ENCODE results near the gene PTPRE. TPM values are rescaled to one million over a fixed set of nuclear protein-coding genes. Genes with fewer than 3 reads are reported as not detected.

The PTPRE gene
- total RNA-seq, 1 donor from 2014 or later = 0.21 TPM

- H2AFZ ChIP-seq (replicated peaks) = no peak overlapping the region
- no peaks in the 10 kb centered on the region for H3K79me2 ChIP-seq (ENCODE audit: low read depth)
- peaks cover 2% of the 10 kb centered on the region for H3K9me3 Mint-ChIP-seq
- H3K4me1 ChIP-seq = peaks cover 3% of the 10 kb centered on the region
- H3K36me3 ChIP-seq = no peaks in the 10 kb centered on the region
- no peak overlapping the region for H3K9ac ChIP-seq
- H3K9me3 ChIP-seq (ENCODE audit: low read depth) = no peaks in the 10 kb centered on the region
- peaks cover 2% of the 10 kb centered on the region for H3K27me3 Mint-ChIP-seq (ENCODE audit: insufficient read depth, low read depth)
- no peaks in the 10 kb centered on the region for H4K20me1 ChIP-seq (ENCODE audit: low read depth)
- no peak overlapping the region for H3K27ac Mint-ChIP-seq
- H3K36me3 Mint-ChIP-seq = no peaks in the 10 kb centered on the region
- no peaks in the 10 kb centered on the region for H3K4me1 Mint-ChIP-seq
- H3K4me3 Mint-ChIP-seq = no peak overlapping the region
- H3K27me3 ChIP-seq = no peaks in the 10 kb centered on the region
- H3F3A ChIP-seq (ENCODE audit: low read depth) = no peaks in the 10 kb centered on the region
- no peak for TF ChIP-seq CTCF (IDR thresholded peaks at IDR 0.05)
- TF ChIP-seq EZH2 (IDR thresholded peaks at IDR 0.05) = no peak
- TF ChIP-seq EZH2phosphoT487 (IDR thresholded peaks at IDR 0.05) = no peak
- no peak overlapping the region for H3K4me3 ChIP-seq
- DNase-seq (ENCODE audit: low spot score) = no peak
- H3K27ac ChIP-seq = no peak overlapping the region
- H3K4me2 ChIP-seq = no peak overlapping the region
Observed at GRCh38 chr10:127949831-127950230, 42.9 kb downstream of the PTPRE start.

GRCh38 chr10:127951861-127952574 is 45.1 kb downstream of the PTPRE start:
- H3K36me3 Mint-ChIP-seq = no peaks in the 10 kb centered on the region
- H4K20me1 ChIP-seq (ENCODE audit: low read depth) = no peaks in the 10 kb centered on the region
- H3K27me3 ChIP-seq = no peaks in the 10 kb centered on the region
- H3K4me1 Mint-ChIP-seq = no peaks in the 10 kb centered on the region
- peaks cover 3% of the 10 kb centered on the region for H3K4me1 ChIP-seq
- no peaks in the 10 kb centered on the region for H3K36me3 ChIP-seq
- no peaks in the 10 kb centered on the region for H3K79me2 ChIP-seq (ENCODE audit: low read depth)
- no peak for DNase-seq (ENCODE audit: low spot score)
- H3K9me3 Mint-ChIP-seq = peaks cover 2% of the 10 kb centered on the region
- H3K4me3 ChIP-seq = no peak overlapping the region
- H3K27ac ChIP-seq = no peak overlapping the region
- no peak overlapping the region for H3K27ac Mint-ChIP-seq
- H3K9ac ChIP-seq = no peak overlapping the region
- no peak overlapping the region for H3K4me3 Mint-ChIP-seq
- TF ChIP-seq CTCF (IDR thresholded peaks at IDR 0.05) (no peak), EZH2 (IDR thresholded peaks at IDR 0.05) (no peak), EZH2phosphoT487 (IDR thresholded peaks at IDR 0.05) (no peak)
- H3K27me3 Mint-ChIP-seq (ENCODE audit: insufficient read depth, low read depth) = peaks cover 2% of the 10 kb centered on the region
- H3K9me3 ChIP-seq (ENCODE audit: low read depth) = no peaks in the 10 kb centered on the region
- H3K4me2 ChIP-seq = no peak overlapping the region
- no peak overlapping the region for H2AFZ ChIP-seq (replicated peaks)
- no peaks in the 10 kb centered on the region for H3F3A ChIP-seq (ENCODE audit: low read depth)

GRCh38 chr10:127952575-127952869 is 45.6 kb downstream of the PTPRE start:
- Mint-ChIP-seq H3K4me1 (no peaks in the 10 kb centered on the region), H3K27ac (no peak overlapping the region), H3K9me3 (peaks cover 2% of the 10 kb centered on the region), H3K4me3 (no peak overlapping the region), H3K27me3 (ENCODE audit: insufficient read depth, low read depth) (peaks cover 2% of the 10 kb centered on the region), H3K36me3 (no peaks in the 10 kb centered on the region)
- DNase-seq (ENCODE audit: low spot score) = no peak
- H2AFZ ChIP-seq (replicated peaks) = no peak overlapping the region
- H3K9me3 ChIP-seq (ENCODE audit: low read depth) = no peaks in the 10 kb centered on the region
- no peaks in the 10 kb centered on the region for H3K27me3 ChIP-seq
- H3K4me3 ChIP-seq = no peak overlapping the region
- no peak overlapping the region for H3K9ac ChIP-seq
- no peaks in the 10 kb centered on the region for H3F3A ChIP-seq (ENCODE audit: low read depth)
- H3K4me1 ChIP-seq = peaks cover 3% of the 10 kb centered on the region
- no peaks in the 10 kb centered on the region for H3K36me3 ChIP-seq
- no peaks in the 10 kb centered on the region for H4K20me1 ChIP-seq (ENCODE audit: low read depth)
- TF ChIP-seq CTCF (IDR thresholded peaks at IDR 0.05) (no peak), EZH2 (IDR thresholded peaks at IDR 0.05) (no peak), EZH2phosphoT487 (IDR thresholded peaks at IDR 0.05) (no peak)
- H3K27ac ChIP-seq = no peak overlapping the region
- no peak overlapping the region for H3K4me2 ChIP-seq
- H3K79me2 ChIP-seq (ENCODE audit: low read depth) = no peaks in the 10 kb centered on the region

Data from neural progenitor cell (in vitro differentiated cells).